WTC11 (cell line): Measurements from ENCODE around the gene DSC3. TPM values are rescaled to one million over a fixed set of nuclear protein-coding genes. Genes with fewer than 3 reads are reported as not detected.

ENCODE experiments used
- ATAC-seq: fragments of 200-7000 bp; cut with Tn5 transposase; 2 replicates; pipeline ENCODE4 v1.10.0; 2021; ENCODE audit warnings: mild to moderate bottlenecking, moderate library complexity
- CTCF ChIA-PET: fragments of 300-600 bp; sonication (Branson Sonifier 250); formaldehyde crosslinking; loops from one replicate; lab custom pipeline; 2021; ENCODE audit warnings: antibody characterized with exemption; lab: Charles Lee
- POLR2A ChIA-PET: fragments of 350-600 bp; sonication (Branson Sonifier 250); formaldehyde crosslinking; loops from one replicate; lab custom pipeline; 2021; ENCODE audit warnings: antibody characterized with exemption; lab: Charles Lee
- DNase-seq: peaks from one replicate; pipeline ENCODE4 v3.0.0; 2021; ENCODE audit warnings: low spot score
- H3K27ac Mint-ChIP-seq: 2 replicates; pipeline ENCODE4 v1.8.0; 2021; ENCODE audit warnings: mixed read lengths
- H3K27me3 Mint-ChIP-seq: 2 replicates; pipeline ENCODE4 v1.8.0; 2021; ENCODE audit warnings: low read depth, mild to moderate bottlenecking, moderate library complexity, mixed read lengths
- H3K36me3 Mint-ChIP-seq: 2 replicates; pipeline ENCODE4 v1.8.0; 2021; ENCODE audit warnings: mixed read lengths
- H3K4me1 Mint-ChIP-seq: 2 replicates; pipeline ENCODE4 v1.8.0; 2022; ENCODE audit warnings: mixed read lengths
- H3K4me3 Mint-ChIP-seq: 2 replicates; pipeline ENCODE4 v1.8.0; 2021; ENCODE audit warnings: mild to moderate bottlenecking, moderate library complexity, mixed read lengths
- H3K9me3 Mint-ChIP-seq: 2 replicates; pipeline ENCODE4 v1.8.0; 2021; ENCODE audit warnings: mixed read lengths
- ATF1 ChIP-seq: sonication (generic); formaldehyde crosslinking; IDR thresholded peaks from 2 replicates; pipeline ENCODE4 v1.8.1; 2023; ENCODE audit warnings: mild to moderate bottlenecking, moderate library complexity, missing genetic modification reagents
- ETV6 ChIP-seq: sonication (generic); formaldehyde crosslinking; IDR thresholded peaks from 2 replicates; pipeline ENCODE4 v1.8.1; 2022; ENCODE audit warnings: mild to moderate bottlenecking, missing genetic modification reagents
- JAZF1 ChIP-seq: fragments of 250-450 bp; sonication (Bioruptor Pico); IDR thresholded peaks from 2 replicates; pipeline ENCODE4 v1.9.0; 2021; ENCODE audit warnings: moderate library complexity, mild to moderate bottlenecking, inconsistent platforms
- JUN ChIP-seq: sonication (generic); formaldehyde crosslinking; IDR thresholded peaks from 2 replicates; pipeline ENCODE4 v1.8.0; 2023; ENCODE audit warnings: mild to moderate bottlenecking, missing genetic modification reagents
- KAT7 ChIP-seq: sonication (generic); formaldehyde crosslinking; IDR thresholded peaks from 2 replicates; pipeline ENCODE4 v1.8.1; 2023; ENCODE audit warnings: missing genetic modification reagents, mild to moderate bottlenecking, borderline replicate concordance
- NFATC4 ChIP-seq: fragments of 250-450 bp; sonication (Bioruptor Pico); IDR thresholded peaks from 2 replicates; pipeline ENCODE4 v1.9.0; 2021; ENCODE audit warnings: mild to moderate bottlenecking
- NR2C2 ChIP-seq: sonication (generic); formaldehyde crosslinking; IDR thresholded peaks from 2 replicates; pipeline ENCODE4 v1.8.0; 2022; ENCODE audit warnings: mild to moderate bottlenecking, missing genetic modification reagents
- RELA ChIP-seq: sonication (generic); formaldehyde crosslinking; IDR thresholded peaks from 2 replicates; pipeline ENCODE4 v1.8.1; 2022; ENCODE audit warnings: missing genetic modification reagents, mild to moderate bottlenecking, borderline replicate concordance
- SMAD4 ChIP-seq: sonication (generic); formaldehyde crosslinking; IDR thresholded peaks from 2 replicates; pipeline ENCODE4 v1.8.0; 2022; ENCODE audit warnings: mild to moderate bottlenecking, missing genetic modification reagents
- TEAD1 ChIP-seq: sonication (generic); formaldehyde crosslinking; IDR thresholded peaks from 2 replicates; pipeline ENCODE4 v1.8.0; 2022; ENCODE audit warnings: mild to moderate bottlenecking, missing genetic modification reagents
- TEAD4 ChIP-seq: sonication (generic); formaldehyde crosslinking; IDR thresholded peaks from 2 replicates; pipeline ENCODE4 v1.8.0; 2022; ENCODE audit warnings: mild to moderate bottlenecking, missing genetic modification reagents
- ZNF138 ChIP-seq: sonication (generic); formaldehyde crosslinking; conservative IDR thresholded peaks from 2 replicates; pipeline ENCODE4 v1.8.1; 2022; ENCODE audit warnings: mild to moderate bottlenecking, moderate library complexity, missing genetic modification reagents
- ZNF232 ChIP-seq: sonication (generic); formaldehyde crosslinking; IDR thresholded peaks from 2 replicates; pipeline ENCODE4 v1.8.0; 2022; ENCODE audit warnings: mild to moderate bottlenecking, missing genetic modification reagents
- ZNF263 ChIP-seq: sonication (generic); formaldehyde crosslinking; IDR thresholded peaks from 2 replicates; pipeline ENCODE4 v1.8.1; 2022; ENCODE audit warnings: low read depth, mild to moderate bottlenecking, moderate library complexity, missing genetic modification reagents
- ZNF416 ChIP-seq: fragments of 250-450 bp; sonication (Bioruptor Pico); IDR thresholded peaks from 2 replicates; pipeline ENCODE4 v1.9.0; 2021; ENCODE audit warnings: mild to moderate bottlenecking, inconsistent platforms
- total RNA-seq: library from RNA; stranded (reverse); gene quantifications from 3 replicates; pipeline ENCODE4 v1.2.3, GENCODE V29; 2021
- TF ChIP-seq, protein P1 (sequence below): sonication (generic); formaldehyde crosslinking; IDR thresholded peaks from 2 replicates; pipeline ENCODE4 v1.8.1; 2022; ENCODE audit warnings: mild to moderate bottlenecking, missing genetic modification reagents, moderate library complexity, borderline replicate concordance
- TF ChIP-seq, protein P2 (sequence below): sonication (generic); formaldehyde crosslinking; IDR thresholded peaks from 2 replicates; pipeline ENCODE4 v1.8.1; 2022; ENCODE audit warnings: low read depth, missing genetic modification reagents, borderline replicate concordance
- TF ChIP-seq, protein P3 (sequence below): sonication (generic); formaldehyde crosslinking; conservative IDR thresholded peaks from 2 replicates; pipeline ENCODE4 v1.8.1; 2022; ENCODE audit warnings: mild to moderate bottlenecking, missing genetic modification reagents
- TF ChIP-seq, protein P4 (sequence below): sonication (generic); formaldehyde crosslinking; IDR thresholded peaks from 2 replicates; pipeline ENCODE4 v1.8.0; 2022; ENCODE audit warnings: mild to moderate bottlenecking, missing genetic modification reagents
- TF ChIP-seq, protein P5 (sequence below): sonication (generic); formaldehyde crosslinking; conservative IDR thresholded peaks from 2 replicates; pipeline ENCODE4 v1.8.1; 2023; ENCODE audit warnings: mild to moderate bottlenecking, low read depth, missing genetic modification reagents, moderate library complexity
- TF ChIP-seq, protein P6 (sequence below): fragments of 250-450 bp; sonication (Bioruptor Pico); IDR thresholded peaks from 2 replicates; pipeline ENCODE4 v1.9.0; 2021; ENCODE audit warnings: moderate library complexity, mild to moderate bottlenecking, inconsistent platforms, borderline replicate concordance
- TF ChIP-seq, protein P7 (sequence below): sonication (generic); formaldehyde crosslinking; IDR thresholded peaks from 2 replicates; pipeline ENCODE4 v1.8.0; 2022; ENCODE audit warnings: mild to moderate bottlenecking, missing genetic modification reagents

The DSC3 gene
- total RNA-seq, 1 experiment from 2014 or later, result 2.6 TPM

DNA sequence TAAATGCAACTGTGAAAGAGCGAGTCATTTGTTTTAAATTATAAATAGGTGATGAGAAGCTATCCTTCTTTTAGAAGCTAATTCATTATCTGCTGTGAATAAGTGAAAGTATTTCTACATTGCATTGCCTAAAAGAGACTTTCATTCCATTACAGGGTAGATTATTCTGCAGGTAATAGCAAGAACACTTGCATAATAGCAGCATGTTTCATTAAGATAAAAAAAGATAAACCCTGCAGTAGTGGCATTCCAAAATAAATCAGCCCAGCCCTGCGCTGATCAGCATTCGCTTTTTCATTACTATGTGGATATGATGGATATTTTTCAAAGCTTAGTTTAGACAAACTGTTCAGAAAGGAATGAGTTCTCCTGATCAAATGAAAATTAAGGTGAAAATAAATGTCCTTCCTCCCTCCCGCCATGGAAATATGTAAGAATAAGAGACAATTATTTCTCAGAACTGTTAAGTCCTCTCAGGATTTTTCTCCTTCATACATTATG lies 72.8 kb downstream of the DSC3 start (continued):
- TF ChIP-seq KAT7 (CRISPR knock-in tag), result no peak
- TF ChIP-seq ATF1 (CRISPR knock-in tag), result no peak
- TF ChIP-seq, protein P1, sequence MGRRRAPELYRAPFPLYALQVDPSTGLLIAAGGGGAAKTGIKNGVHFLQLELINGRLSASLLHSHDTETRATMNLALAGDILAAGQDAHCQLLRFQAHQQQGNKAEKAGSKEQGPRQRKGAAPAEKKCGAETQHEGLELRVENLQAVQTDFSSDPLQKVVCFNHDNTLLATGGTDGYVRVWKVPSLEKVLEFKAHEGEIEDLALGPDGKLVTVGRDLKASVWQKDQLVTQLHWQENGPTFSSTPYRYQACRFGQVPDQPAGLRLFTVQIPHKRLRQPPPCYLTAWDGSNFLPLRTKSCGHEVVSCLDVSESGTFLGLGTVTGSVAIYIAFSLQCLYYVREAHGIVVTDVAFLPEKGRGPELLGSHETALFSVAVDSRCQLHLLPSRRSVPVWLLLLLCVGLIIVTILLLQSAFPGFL (CRISPR knock-in tag), result no peak

DNA sequence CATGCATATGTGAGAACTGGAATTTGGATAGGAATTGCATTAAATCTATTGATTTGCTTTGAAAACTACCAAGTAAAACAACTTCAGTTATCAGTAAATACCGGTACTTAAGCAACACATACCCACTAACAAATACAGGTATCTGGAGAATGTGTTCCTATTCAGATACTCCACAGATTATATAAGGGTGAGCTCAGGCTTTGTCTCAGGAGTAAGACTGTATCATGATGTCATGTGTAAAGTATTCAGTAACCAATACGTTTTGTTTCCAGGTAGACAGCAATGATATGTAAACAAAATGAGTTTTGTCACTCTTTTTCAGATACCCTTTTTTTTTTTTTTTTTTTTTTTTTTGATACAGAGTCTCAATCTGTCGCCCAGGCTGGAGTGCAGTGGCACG lies 74.8 kb downstream of the DSC3 start:
- POLR2A ChIA-PET, result no interaction called here
- Mint-ChIP-seq H3K36me3 (no peaks in the 10 kb centered on the region), H3K9me3 (no peaks in the 10 kb centered on the region), H3K4me1 (0 out of 2 replicates have a peak, but pooled peaks cover 2% of the 10 kb centered on the region), H3K27ac (no peak overlapping the region), H3K27me3 (no peaks in the 10 kb centered on the region), H3K4me3 (no peak overlapping the region)
- ATAC-seq (peak; percentile 44; the same call in 1 of the 2 replicates), DNase-seq (no peak)
- CTCF ChIA-PET, result interaction anchor here (1.0 kb wide), 1 partner anchor 686 kb away, joined by 3 read pairs; no protein-coding TSS in a partner anchor
- TF ChIP-seq, protein P2, sequence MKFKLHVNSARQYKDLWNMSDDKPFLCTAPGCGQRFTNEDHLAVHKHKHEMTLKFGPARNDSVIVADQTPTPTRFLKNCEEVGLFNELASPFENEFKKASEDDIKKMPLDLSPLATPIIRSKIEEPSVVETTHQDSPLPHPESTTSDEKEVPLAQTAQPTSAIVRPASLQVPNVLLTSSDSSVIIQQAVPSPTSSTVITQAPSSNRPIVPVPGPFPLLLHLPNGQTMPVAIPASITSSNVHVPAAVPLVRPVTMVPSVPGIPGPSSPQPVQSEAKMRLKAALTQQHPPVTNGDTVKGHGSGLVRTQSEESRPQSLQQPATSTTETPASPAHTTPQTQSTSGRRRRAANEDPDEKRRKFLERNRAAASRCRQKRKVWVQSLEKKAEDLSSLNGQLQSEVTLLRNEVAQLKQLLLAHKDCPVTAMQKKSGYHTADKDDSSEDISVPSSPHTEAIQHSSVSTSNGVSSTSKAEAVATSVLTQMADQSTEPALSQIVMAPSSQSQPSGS (CRISPR knock-in tag), result no peak
- TF ChIP-seq RELA (CRISPR knock-in tag), result no peak
- TF ChIP-seq, protein P3, sequence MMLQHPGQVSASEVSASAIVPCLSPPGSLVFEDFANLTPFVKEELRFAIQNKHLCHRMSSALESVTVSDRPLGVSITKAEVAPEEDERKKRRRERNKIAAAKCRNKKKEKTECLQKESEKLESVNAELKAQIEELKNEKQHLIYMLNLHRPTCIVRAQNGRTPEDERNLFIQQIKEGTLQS (CRISPR knock-in tag), result no peak
- TF ChIP-seq ZNF232 (CRISPR knock-in tag), result no peak
- no peak for TF ChIP-seq SMAD4 (CRISPR knock-in tag)
- no peak for TF ChIP-seq NFATC4
- TF ChIP-seq, protein P4, sequence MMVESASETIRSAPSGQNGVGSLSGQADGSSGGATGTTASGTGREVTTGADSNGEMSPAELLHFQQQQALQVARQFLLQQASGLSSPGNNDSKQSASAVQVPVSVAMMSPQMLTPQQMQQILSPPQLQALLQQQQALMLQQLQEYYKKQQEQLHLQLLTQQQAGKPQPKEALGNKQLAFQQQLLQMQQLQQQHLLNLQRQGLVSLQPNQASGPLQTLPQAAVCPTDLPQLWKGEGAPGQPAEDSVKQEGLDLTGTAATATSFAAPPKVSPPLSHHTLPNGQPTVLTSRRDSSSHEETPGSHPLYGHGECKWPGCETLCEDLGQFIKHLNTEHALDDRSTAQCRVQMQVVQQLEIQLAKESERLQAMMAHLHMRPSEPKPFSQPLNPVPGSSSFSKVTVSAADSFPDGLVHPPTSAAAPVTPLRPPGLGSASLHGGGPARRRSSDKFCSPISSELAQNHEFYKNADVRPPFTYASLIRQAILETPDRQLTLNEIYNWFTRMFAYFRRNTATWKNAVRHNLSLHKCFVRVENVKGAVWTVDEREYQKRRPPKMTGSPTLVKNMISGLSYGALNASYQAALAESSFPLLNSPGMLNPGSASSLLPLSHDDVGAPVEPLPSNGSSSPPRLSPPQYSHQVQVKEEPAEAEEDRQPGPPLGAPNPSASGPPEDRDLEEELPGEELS (CRISPR knock-in tag), result no peak
- no peak for TF ChIP-seq ZNF138 (CRISPR knock-in tag)
- no peak for TF ChIP-seq TEAD1 (CRISPR knock-in tag)

DNA sequence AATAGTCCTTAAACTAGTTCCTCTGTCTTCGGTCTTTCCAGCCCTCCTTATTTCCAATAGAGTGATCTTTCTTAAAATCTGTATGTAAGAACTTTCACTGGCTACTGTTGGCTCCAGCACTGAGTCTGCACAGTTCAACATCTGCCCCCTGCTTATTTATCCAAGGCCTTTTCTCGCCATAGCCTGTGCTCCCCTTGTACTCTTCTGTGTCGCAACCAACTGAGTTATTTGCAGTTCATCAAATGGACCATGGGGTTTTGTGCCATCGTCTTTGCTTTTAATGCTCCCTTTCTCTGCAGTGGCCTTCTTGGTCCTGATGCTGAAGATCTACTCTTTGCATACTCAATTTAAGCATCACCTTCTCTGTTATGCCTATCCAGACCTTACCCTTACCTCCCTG lies 77.3 kb downstream of the DSC3 start:
- no peaks in the 10 kb centered on the region for H3K27me3 Mint-ChIP-seq
- 0 out of 2 replicates have a peak, but pooled peaks cover 2% of the 10 kb centered on the region for H3K4me1 Mint-ChIP-seq
- H3K4me3 Mint-ChIP-seq, result no peak overlapping the region
- H3K9me3 Mint-ChIP-seq, result peaks cover 5% of the 10 kb centered on the region; the same call in 1 of the 2 replicates
- no peak overlapping the region for H3K27ac Mint-ChIP-seq
- CTCF ChIA-PET, result no interaction called here
- DNase-seq (no peak), ATAC-seq (no peak)
- no peaks in the 10 kb centered on the region for H3K36me3 Mint-ChIP-seq
- POLR2A ChIA-PET, result no interaction called here
- TF ChIP-seq, protein P5, sequence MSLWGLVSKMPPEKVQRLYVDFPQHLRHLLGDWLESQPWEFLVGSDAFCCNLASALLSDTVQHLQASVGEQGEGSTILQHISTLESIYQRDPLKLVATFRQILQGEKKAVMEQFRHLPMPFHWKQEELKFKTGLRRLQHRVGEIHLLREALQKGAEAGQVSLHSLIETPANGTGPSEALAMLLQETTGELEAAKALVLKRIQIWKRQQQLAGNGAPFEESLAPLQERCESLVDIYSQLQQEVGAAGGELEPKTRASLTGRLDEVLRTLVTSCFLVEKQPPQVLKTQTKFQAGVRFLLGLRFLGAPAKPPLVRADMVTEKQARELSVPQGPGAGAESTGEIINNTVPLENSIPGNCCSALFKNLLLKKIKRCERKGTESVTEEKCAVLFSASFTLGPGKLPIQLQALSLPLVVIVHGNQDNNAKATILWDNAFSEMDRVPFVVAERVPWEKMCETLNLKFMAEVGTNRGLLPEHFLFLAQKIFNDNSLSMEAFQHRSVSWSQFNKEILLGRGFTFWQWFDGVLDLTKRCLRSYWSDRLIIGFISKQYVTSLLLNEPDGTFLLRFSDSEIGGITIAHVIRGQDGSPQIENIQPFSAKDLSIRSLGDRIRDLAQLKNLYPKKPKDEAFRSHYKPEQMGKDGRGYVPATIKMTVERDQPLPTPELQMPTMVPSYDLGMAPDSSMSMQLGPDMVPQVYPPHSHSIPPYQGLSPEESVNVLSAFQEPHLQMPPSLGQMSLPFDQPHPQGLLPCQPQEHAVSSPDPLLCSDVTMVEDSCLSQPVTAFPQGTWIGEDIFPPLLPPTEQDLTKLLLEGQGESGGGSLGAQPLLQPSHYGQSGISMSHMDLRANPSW (CRISPR knock-in tag), result no peak
- TF ChIP-seq, protein P1 (CRISPR knock-in tag), result no peak
- TF ChIP-seq ZNF263 (no peak), ZNF416 (CRISPR knock-in tag) (no peak), KAT7 (CRISPR knock-in tag) (no peak), JAZF1 (CRISPR knock-in tag) (no peak), NR2C2 (CRISPR knock-in tag) (no peak), JUN (CRISPR knock-in tag) (no peak), ETV6 (no peak), TEAD4 (no peak)
- TF ChIP-seq, protein P6, sequence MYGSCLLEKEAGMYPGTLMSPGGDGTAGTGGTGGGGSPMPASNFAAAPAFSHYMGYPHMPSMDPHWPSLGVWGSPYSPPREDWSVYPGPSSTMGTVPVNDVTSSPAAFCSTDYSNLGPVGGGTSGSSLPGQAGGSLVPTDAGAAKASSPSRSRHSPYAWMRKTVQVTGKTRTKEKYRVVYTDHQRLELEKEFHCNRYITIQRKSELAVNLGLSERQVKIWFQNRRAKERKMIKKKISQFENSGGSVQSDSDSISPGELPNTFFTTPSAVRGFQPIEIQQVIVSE, result no peak
- TF ChIP-seq, protein P7, sequence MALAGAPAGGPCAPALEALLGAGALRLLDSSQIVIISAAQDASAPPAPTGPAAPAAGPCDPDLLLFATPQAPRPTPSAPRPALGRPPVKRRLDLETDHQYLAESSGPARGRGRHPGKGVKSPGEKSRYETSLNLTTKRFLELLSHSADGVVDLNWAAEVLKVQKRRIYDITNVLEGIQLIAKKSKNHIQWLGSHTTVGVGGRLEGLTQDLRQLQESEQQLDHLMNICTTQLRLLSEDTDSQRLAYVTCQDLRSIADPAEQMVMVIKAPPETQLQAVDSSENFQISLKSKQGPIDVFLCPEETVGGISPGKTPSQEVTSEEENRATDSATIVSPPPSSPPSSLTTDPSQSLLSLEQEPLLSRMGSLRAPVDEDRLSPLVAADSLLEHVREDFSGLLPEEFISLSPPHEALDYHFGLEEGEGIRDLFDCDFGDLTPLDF (CRISPR knock-in tag), result no peak
